Gastrocnemius medialis (tissue), 4 donors: ENCODE data around the gene SULT2A1. TPM values are rescaled to one million over a fixed set of nuclear protein-coding genes. Genes with fewer than 3 reads are reported as not detected.

Experiments used
- ATAC-seq, 2 donors: fragments of 150-250 bp; one replicate each; pipeline ENCODE4 v1.9.1; 2016
- DNase-seq, 2 donors: peaks; one replicate each; pipeline ENCODE4 v3.0.0-alpha.2; 2019
- H3K27ac ChIP-seq, 4 donors: fragments of 200-600 bp; sonication (generic); 1 replicate in 1 of 4; 2 replicates in 3 of 4; pipeline ENCODE4 v1.5.1; 2016 to 2018; ENCODE audit warnings: mild to moderate bottlenecking in 2 of 4, moderate library complexity in 1 of 4
- H3K27me3 ChIP-seq, 3 donors: fragments of 200-600 bp; sonication (generic) in 2 of 3; 1 replicate in 1 of 3; 2 replicates in 2 of 3; pipeline versions ENCODE4 v1.5.1 to v1.6.0; 2016 to 2019; ENCODE audit warnings: mild to moderate bottlenecking in 1 of 3, moderate library complexity in 1 of 3
- H3K36me3 ChIP-seq, 2 donors: fragments of 200-600 bp; sonication (generic) in 1 of 2; one replicate each; pipeline ENCODE4 v1.5.1; 2017 to 2018
- H3K4me1 ChIP-seq, 2 donors: fragments of 200-600 bp; sonication (generic) in 1 of 2; one replicate each; pipeline ENCODE4 v1.5.1; 2016 to 2017; ENCODE audit warnings: mild to moderate bottlenecking in 2 of 2
- H3K4me3 ChIP-seq, 4 donors: fragments of 200-600 bp; sonication (generic) in 3 of 4; 1 replicate in 1 of 4; 2 replicates in 3 of 4; pipeline ENCODE4 v1.5.1; 2016 to 2019; ENCODE audit warnings: mild to moderate bottlenecking in 2 of 4
- H3K9me3 ChIP-seq, 3 donors: fragments of 200-600 bp; sonication (generic) in 2 of 3; 1 replicate in 1 of 3; 2 replicates in 2 of 3; pipeline ENCODE4 v1.5.1; 2016 to 2019
- CTCF ChIP-seq, 5 experiments: fragments of 450-650 bp in 3 of 5; fragments of 200-600 bp in 2 of 5; sonication (generic) in 2 of 5; IDR thresholded peaks in 4 of 5; conservative IDR thresholded peaks in 1 of 5; 1 replicate in 4 of 5; 2 replicates in 1 of 5; pipeline ENCODE4 v1.5.1; 2016 to 2019; ENCODE audit warnings: antibody characterized with exemption in 5 of 5, mild to moderate bottlenecking in 3 of 5, moderate library complexity in 3 of 5
- POLR2A ChIP-seq, 2 donors: fragments of 450-650 bp; IDR thresholded peaks; one replicate each; pipeline ENCODE4 v1.6.1; 2017; ENCODE audit warnings: antibody characterized with exemption in 2 of 2, mild to moderate bottlenecking in 2 of 2, moderate library complexity in 2 of 2
- in situ Hi-C, 4 donors: fragments of 200-750 bp; cut with MboI; loops; one replicate each; pipeline versions ENCODE4 v1.15.0 to v1.8.0; 2017; ENCODE audit warnings: low sequenced_read_pairs in 4 of 4
- intact Hi-C: fragments of 100-400 bp; cut with DNase I; formaldehyde crosslinking; loops from one replicate; pipeline ENCODE4 v1.15.1; 2023; ENCODE audit warnings: low total_unique reads
- total RNA-seq, 4 donors: library from RNA; depleted of rRNA; stranded (reverse); fragments of >200 nt; gene quantifications; one replicate each; pipeline versions ENCODE4 v1.1.0 to v1.2.3, GENCODE V29; 2016

SULT2A1 gene
- total RNA-seq, 4 donors from 2014 or later = 0.55 to 1.4 TPM; not detected in 2

GRCh38 chr19:47826800-47827199, 59.3 kb downstream of the SULT2A1 start:
- in situ Hi-C loops (no loop called here), intact Hi-C loops (no loop called here)
- H3K4me3 ChIP-seq = no peak overlapping the region
- no peaks in the 10 kb centered on the region for H3K27me3 ChIP-seq
- no peak overlapping the region for H3K27ac ChIP-seq
- ATAC-seq (no peak), DNase-seq (no peak)
- no peak for TF ChIP-seq CTCF (IDR thresholded peaks at IDR 0.05 in 4 of 5, conservative IDR thresholded peaks at IDR 0.05 in 1 of 5)
- TF ChIP-seq POLR2A (IDR thresholded peaks at IDR 0.05) = no peak
- no peaks in the 10 kb centered on the region for H3K4me1 ChIP-seq
- no peaks in the 10 kb centered on the region for H3K36me3 ChIP-seq
- peaks cover 0 to 5% (median 0%) of the 10 kb centered on the region in 3 donors for H3K9me3 ChIP-seq

GRCh38 chr19:47824396-47824795, 61.7 kb downstream of the SULT2A1 start:
- Histone ChIP-seq H3K9me3 (peaks cover 0 to 5% (median 0%) of the 10 kb centered on the region in 3 donors), H3K36me3 (no peaks in the 10 kb centered on the region), H3K4me3 (no peak overlapping the region), H3K4me1 (no peaks in the 10 kb centered on the region), H3K27me3 (peaks cover 0 to 10% (median 6%) of the 10 kb centered on the region in 3 donors), H3K27ac (no peak overlapping the region)
- TF ChIP-seq CTCF (IDR thresholded peaks at IDR 0.05 in 4 of 5, conservative IDR thresholded peaks at IDR 0.05 in 1 of 5) = no peak
- no peak for TF ChIP-seq POLR2A (IDR thresholded peaks at IDR 0.05)
- no peak for ATAC-seq
- intact Hi-C loops (no loop called here), in situ Hi-C loops (no loop called here)
- DNase-seq = no peak

- ATAC-seq (no peak), DNase-seq (no peak)
- Histone ChIP-seq H3K9me3 (no peaks in the 10 kb centered on the region), H3K4me3 (no peak within 1 kb of the TSS), H3K27me3 (peaks cover 0 to 16% (median 16%) of the 10 kb centered on the region in 3 donors), H3K36me3 (no peaks in the 10 kb centered on the region), H3K4me1 (no peaks in the 10 kb centered on the region), H3K27ac (no peak within 1 kb of the TSS)
- in situ Hi-C loops (no loop called here), intact Hi-C loops (no loop called here)
- TF ChIP-seq POLR2A (IDR thresholded peaks at IDR 0.05) (no peak), CTCF (IDR thresholded peaks at IDR 0.05 in 4 of 5, conservative IDR thresholded peaks at IDR 0.05 in 1 of 5) (no peak)
Measured at GRCh38 chr19:47821460-47822020, 64.6 kb downstream of the SULT2A1 start, which contains the start of gene CRX. CRX (plus strand) TSS chr19:47821937; CDS start chr19:47834444, 12,507 bp downstream.

Other genes with a start within 250 kb of the SULT2A1 start
- gene EHD2, start 172.9 kb downstream of the SULT2A1 start, total RNA-seq = 10 to 100 TPM; 10.9 to 46.6 (median 33.8) TPM
- gene NOP53, start 140.8 kb downstream of the SULT2A1 start, total RNA-seq = 100 to 1,000 TPM; 141 to 262 (median 150) TPM
- 1,000 to 10,000 TPM in 3 of 4 donors, 100 to 1,000 TPM in 1; 730 to 1,512 (median 1,402) TPM for gene SELENOW, start 107.6 kb downstream of the SULT2A1 start, total RNA-seq
- gene TPRX1, start 81.8 kb downstream of the SULT2A1 start, total RNA-seq = not detected
- not detected for gene CRX, start 64.4 kb downstream of the SULT2A1 start, total RNA-seq
- not detected for gene TPRX2, start 27.1 kb downstream of the SULT2A1 start, total RNA-seq
- not detected for gene BSPH1, start 105.9 kb upstream of the SULT2A1 start, total RNA-seq
- gene ELSPBP1, start 108.3 kb upstream of the SULT2A1 start, total RNA-seq = not detected
- gene CABP5, start 157.8 kb upstream of the SULT2A1 start, total RNA-seq = not detected
- 10 to 100 TPM; 25.7 to 61.1 (median 51.1) TPM for gene PLA2G4C, start 224.5 kb upstream of the SULT2A1 start, total RNA-seq